HCT116 (cell line): ENCODE results near the gene SMIM5. TPM values are rescaled to one million over a fixed set of nuclear protein-coding genes. Genes with fewer than 3 reads are reported as not detected.

Source experiments
- ATAC-seq: fragments of 200-7000 bp; cut with Tn5 transposase; 2 replicates; pipeline ENCODE4 v1.9.1; 2020; ENCODE audit warnings: mild to moderate bottlenecking, moderate library complexity
- BruUV-seq: library from RNA; stranded (reverse); fragments of 400-500 nt; replicated peaks from 2 replicates; lab custom pipeline; 2021; lab: Mats Ljungman, UMichigan
- CTCF ChIA-PET: fragments of 300-600 bp; sonication (Branson Sonifier 250); formaldehyde crosslinking; loops from one replicate; lab custom pipeline; 2021; ENCODE audit warnings: antibody characterized with exemption; lab: Charles Lee
- POLR2A ChIA-PET: fragments of 300-600, 350-600 bp; sonication (Branson Sonifier 250); formaldehyde crosslinking; loops from one replicate; lab custom pipeline; 2021; ENCODE audit warnings: antibody characterized with exemption; lab: Charles Lee
- RAD21 ChIA-PET, 2 experiments: fragments of 300-600 bp; sonication (Branson Sonifier 250); formaldehyde crosslinking; loops; one replicate each; lab custom pipeline; 2023; ENCODE audit warnings: low total read pairs in 2 of 2; ENCODE audit not compliant: uncharacterized antibody in 2 of 2, unreplicated experiment in 2 of 2, low non-redundant PET in 1 of 2; lab: Charles Lee
- DNase-seq: peaks from one replicate; pipeline ENCODE4 v3.0.0-alpha.2; 2010; ENCODE audit warnings: low read depth, low spot score
- H2AFZ ChIP-seq: fragments of 200-600 bp; shearing (Covaris generic), sonication (generic); 2 replicates; pipeline ENCODE4 v1.6.1; 2017; ENCODE audit warnings: low read depth, mixed run types, mixed read lengths, antibody characterized with exemption, low read length; ENCODE audit not compliant: poor library complexity, severe bottlenecking
- H3K27ac ChIP-seq: 2 replicates; pipeline ENCODE4 v1.5.1; 2012; ENCODE audit warnings: low read depth, low read length
- H3K27me3 ChIP-seq: fragments of 200-600 bp; sonication (generic); 2 replicates; pipeline ENCODE4 v1.6.1; 2016; ENCODE audit warnings: mixed run types, low read length, mixed read lengths; ENCODE audit not compliant: insufficient read depth
- H3K36me3 ChIP-seq, 2 experiments: fragments of 200-500 bp in 1 of 2; fragments of 200-600 bp in 1 of 2; sonication (Bioruptor generic) in 1 of 2; sonication (generic) in 1 of 2; 2 replicates each; pipeline versions ENCODE4 v1.5.1 to v1.6.1; 2014 to 2016; ENCODE audit warnings: low read length in 2 of 2, inconsistent platforms in 1 of 2, mixed read lengths in 1 of 2, mixed run types in 1 of 2; ENCODE audit not compliant: insufficient read depth in 2 of 2, control insufficient read depth in 1 of 2
- H3K4me1 ChIP-seq, 2 experiments: fragments of 200-600 bp in 1 of 2; sonication (generic) in 1 of 2; 2 replicates each; pipeline versions ENCODE4 v1.5.1 to v1.6.1; 2012 to 2017; ENCODE audit warnings: low read length in 2 of 2, inconsistent platforms in 1 of 2, mild to moderate bottlenecking in 1 of 2, mixed read lengths in 1 of 2, mixed run types in 1 of 2, moderate library complexity in 1 of 2; ENCODE audit not compliant: insufficient read depth in 2 of 2, control insufficient read depth in 1 of 2
- H3K4me2 ChIP-seq: fragments of 200-600 bp; sonication (generic); 2 replicates; pipeline ENCODE4 v1.6.1; 2017; ENCODE audit warnings: mixed run types, low read length, mixed read lengths
- H3K4me3 ChIP-seq, 2 experiments: fragments of 200-600 bp in 1 of 2; sonication (generic) in 1 of 2; replicated peaks in 1 of 2; 2 replicates each; pipeline ENCODE4 v1.5.1; 2011 to 2016; ENCODE audit warnings: low read length in 2 of 2, control low read depth in 1 of 2, low read depth in 1 of 2, mild to moderate bottlenecking in 1 of 2, mixed read lengths in 1 of 2, mixed run types in 1 of 2
- H3K79me2 ChIP-seq: fragments of 200-600 bp; sonication (generic); 2 replicates; pipeline ENCODE4 v1.6.1; 2017; ENCODE audit warnings: mild to moderate bottlenecking, mixed run types, low read length, moderate library complexity, mixed read lengths; ENCODE audit not compliant: insufficient read depth
- H3K9ac ChIP-seq: fragments of 200-600 bp; sonication (generic); 2 replicates; pipeline ENCODE4 v1.6.1; 2016; ENCODE audit warnings: low read length, mixed read lengths
- H3K9me2 ChIP-seq: fragments of 200-600 bp; sonication (generic), shearing (Covaris generic); 2 replicates; pipeline ENCODE4 v1.6.1; 2017; ENCODE audit warnings: mixed run types, mild to moderate bottlenecking, moderate library complexity; ENCODE audit not compliant: insufficient read depth
- H3K9me3 ChIP-seq, 2 experiments: fragments of 200-500 bp in 1 of 2; fragments of 200-600 bp in 1 of 2; sonication (Bioruptor generic) in 1 of 2; sonication (generic) in 1 of 2; 2 replicates each; pipeline ENCODE4 v1.6.1; 2014 to 2017; ENCODE audit warnings: low read length in 2 of 2, mixed read lengths in 2 of 2, inconsistent platforms in 1 of 2, low read depth in 1 of 2, mild to moderate bottlenecking in 1 of 2, mixed run types in 1 of 2, moderate library complexity in 1 of 2; ENCODE audit not compliant: control insufficient read depth in 1 of 2, insufficient read depth in 1 of 2
- H4K20me1 ChIP-seq: fragments of 200-600 bp; sonication (generic), shearing (Covaris generic); 2 replicates; pipeline ENCODE4 v1.6.1; 2017; ENCODE audit warnings: mixed run types, mild to moderate bottlenecking, moderate library complexity; ENCODE audit not compliant: insufficient read depth
- RAD21 ChIP-seq: IDR thresholded peaks from 2 replicates; pipeline ENCODE4 v1.6.1; 2012; ENCODE audit warnings: low read depth, mild to moderate bottlenecking
- SIN3A ChIP-seq: IDR thresholded peaks from 2 replicates; pipeline ENCODE4 v1.6.1; 2012; ENCODE audit warnings: low read depth
- SP1 ChIP-seq: IDR thresholded peaks from 2 replicates; pipeline ENCODE4 v1.6.1; 2012; ENCODE audit warnings: low read depth
- ZBTB33 ChIP-seq: IDR thresholded peaks from 2 replicates; pipeline ENCODE4 v1.6.1; 2011; ENCODE audit warnings: mild to moderate bottlenecking, low read length, moderate library complexity; ENCODE audit not compliant: insufficient replicate concordance; ENCODE audit errors: extremely low read depth
- intact Hi-C: fragments of 100-400 bp; cut with micrococcal nuclease; formaldehyde crosslinking; loops from 2 replicates; pipeline ENCODE4 v1.10.0; 2022
- total RNA-seq: library from RNA; stranded (reverse); gene quantifications from one replicate; pipeline ENCODE4 v1.2.1, GENCODE V29; 2021; ENCODE audit not compliant: unreplicated experiment

Gene SMIM5
- total RNA-seq, 1 experiment from 2014 or later: 0.12 TPM

DNA sequence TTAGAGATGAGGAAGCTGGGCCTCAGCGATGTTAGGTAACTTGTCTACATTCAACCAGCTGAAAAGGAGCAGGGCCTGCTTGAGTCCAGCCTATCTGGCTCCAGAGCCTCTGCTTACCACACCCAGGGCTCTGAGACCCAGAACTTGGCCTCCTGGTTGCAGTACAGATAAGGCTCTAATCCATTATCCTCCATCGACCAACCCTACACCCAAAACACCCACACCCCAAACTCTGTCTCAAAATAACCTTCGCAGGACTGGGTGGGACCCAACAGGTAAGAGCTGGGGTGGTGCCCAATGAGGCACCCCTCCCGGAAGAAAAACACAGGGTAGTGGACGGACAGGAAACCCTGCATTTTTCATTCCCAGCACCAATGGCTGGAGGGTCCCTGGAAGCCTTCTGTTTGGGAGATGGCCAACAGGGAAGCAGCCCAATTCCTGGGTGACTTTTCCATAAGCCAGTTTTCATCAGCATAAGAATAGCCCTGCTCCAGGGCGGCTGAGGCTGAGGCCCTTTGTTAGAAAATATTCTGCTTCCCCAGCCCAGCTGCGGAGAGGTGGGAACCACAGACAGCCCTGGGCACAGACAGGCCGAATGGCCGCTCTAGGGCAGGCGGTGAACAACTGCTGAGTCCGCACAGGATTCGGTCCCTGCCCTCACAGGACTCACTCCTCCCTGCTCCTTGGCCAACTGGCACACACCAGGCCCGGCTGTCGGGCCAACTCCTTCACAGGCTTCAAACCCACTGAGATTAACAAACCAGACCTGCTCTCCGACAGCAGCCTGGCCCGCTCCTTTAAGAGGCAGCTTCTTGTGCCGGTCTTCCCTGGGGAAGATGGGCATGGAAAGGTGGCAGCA is 9.8 kb downstream of the SMIM5 start:
- ATAC-seq (no peak), DNase-seq (no peak)
- Histone ChIP-seq H3K9ac (peak overlapping the region; percentile 17), H3K27ac (no peak overlapping the region), H3K4me1 (peaks cover 45 to 80% of the 10 kb centered on the region in 2 experiments), H4K20me1 (no peaks in the 10 kb centered on the region), H3K4me2 (peak overlapping the region; percentile 13; the same call in 1 of the 2 replicates), H3K9me3 (no peaks in the 10 kb centered on the region), H2AFZ (no peak overlapping the region), H3K27me3 (no peaks in the 10 kb centered on the region), H3K36me3 (0 out of 4 replicates have a peak, but pooled peaks cover 0 to 2% of the 10 kb centered on the region in 2 experiments), H3K4me3 (no peak overlapping the region), H3K79me2 (no peaks in the 10 kb centered on the region), H3K9me2 (no peaks in the 10 kb centered on the region)
- BruUV-seq: no TSS peak
- TF ChIP-seq ZBTB33: no peak
- TF ChIP-seq SIN3A: no peak
- TF ChIP-seq SP1: 0 out of 2 replicates have a peak, but pooled peaks have one; percentile 34
- intact Hi-C loops: no loop called here
- ChIA-PET RAD21 (interaction anchor here in 1 of 2 experiments (0.6 kb wide), 1 partner anchor 105 kb away, joined by 3 read pairs; no protein-coding TSS in a partner anchor), POLR2A (interaction anchor here (1.0 to 1.7 kb wide), 3 partner anchors 9 to 41 kb away, joined by 3 to 5 read pairs (median 4); no protein-coding TSS in a partner anchor), CTCF (interaction anchor here (1.3 to 3.0 kb wide), 4 partner anchors 9 to 104 kb away, joined by 4 to 25 read pairs (median 8); partner anchors contain the start of gene SMIM5)

DNA sequence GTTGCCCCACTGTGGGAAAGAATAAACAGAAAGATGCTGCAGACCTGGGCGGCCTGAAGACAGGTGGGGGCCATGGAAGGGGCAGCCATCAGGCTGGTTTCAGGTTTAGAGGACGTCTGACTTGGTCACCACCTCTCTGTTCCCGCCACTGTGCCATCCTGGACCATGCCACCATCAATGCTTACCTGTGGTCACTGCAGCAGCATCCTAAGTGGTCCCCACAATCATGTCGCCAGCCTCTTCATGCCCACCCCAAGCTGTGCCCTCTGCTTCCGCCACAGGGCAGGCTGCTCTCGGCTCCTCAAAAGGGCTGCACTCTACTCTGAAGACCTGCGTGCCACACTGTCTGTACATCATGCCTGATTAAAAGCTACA is 10.4 kb downstream of the SMIM5 start:
- no peak overlapping the region for H3K4me3 ChIP-seq
- no peak for DNase-seq
- BruUV-seq: no TSS peak
- H3K4me2 ChIP-seq: no peak overlapping the region
- no peaks in the 10 kb centered on the region for H3K79me2 ChIP-seq
- TF ChIP-seq ZBTB33 (no peak), RAD21 (no peak)
- ChIA-PET CTCF (interaction anchor here (3.0 to 3.6 kb wide), 4 partner anchors 10 to 42 kb away, joined by 18 to 80 read pairs (median 24); partner anchors contain the start of gene SMIM5), RAD21 (no interaction called here), POLR2A (no interaction called here)
- H2AFZ ChIP-seq: no peak overlapping the region
- no peaks in the 10 kb centered on the region for H3K27me3 ChIP-seq
- no peak for ATAC-seq
- no peak overlapping the region for H3K27ac ChIP-seq
- H4K20me1 ChIP-seq: no peaks in the 10 kb centered on the region
- peaks cover 45 to 80% of the 10 kb centered on the region in 2 experiments for H3K4me1 ChIP-seq
- H3K36me3 ChIP-seq: 0 out of 4 replicates have a peak, but pooled peaks cover 0 to 2% of the 10 kb centered on the region in 2 experiments
- intact Hi-C loops: no loop called here
- no peaks in the 10 kb centered on the region for H3K9me3 ChIP-seq
- no peaks in the 10 kb centered on the region for H3K9me2 ChIP-seq
- peak overlapping the region; percentile 17; the same call in 1 of the 2 replicates for H3K9ac ChIP-seq
